ENCODE measurements around the gene LINC01488. TPM values are rescaled to one million over a fixed set of nuclear protein-coding genes. Genes with fewer than 3 reads are reported as not detected.

The LINC01488 gene
- total and polyA plus RNA-seq, 2 of the 13 experiments (the other 11 are each of a cell fraction or from before 2014, with no cell fraction given) = 0.26 to 0.58 TPM

GRCh38 chr11:69442807-69443137 is 38.7 kb upstream of the LINC01488 start (continued):
- TF ChIP-seq CSRNP2 (CRISPR knock-in tag; conservative IDR thresholded peaks at IDR 0.05; ENCODE audit: low read depth) (no peak), YY1 (IDR thresholded peaks at IDR 0.05; ENCODE audit: insufficient read depth, insufficient replicate concordance, low read depth, low read length) (no peak), TFAP4 (IDR thresholded peaks at IDR 0.05; ENCODE audit: borderline replicate concordance, low read depth) (no peak; the same call in 1 of the 2 replicates), ETV6 (CRISPR knock-in tag; conservative IDR thresholded peaks at IDR 0.05) (peak; percentile 77; the same call in 1 of the 2 replicates), YEATS2 (CRISPR knock-in tag; IDR thresholded peaks at IDR 0.05; ENCODE audit: borderline replicate concordance) (peak; percentile 37; the same call in 1 of the 2 replicates), MYNN (CRISPR knock-in tag; IDR thresholded peaks at IDR 0.05; ENCODE audit: low read depth) (peak; percentile 59; the same call in 1 of the 2 replicates), MATR3 (CRISPR knock-in tag; IDR thresholded peaks at IDR 0.05) (no peak), ZNF564 (CRISPR knock-in tag; IDR thresholded peaks at IDR 0.05) (no peak; the same call in 1 of the 2 replicates), ZNF687 (CRISPR knock-in tag; IDR thresholded peaks at IDR 0.05) (peak; percentile 100), ADNP (CRISPR knock-in tag; IDR thresholded peaks at IDR 0.05) (no peak), ZNF839 (CRISPR knock-in tag; IDR thresholded peaks at IDR 0.05; ENCODE audit: borderline replicate concordance) (no peak), PRDM15 (CRISPR knock-in tag; IDR thresholded peaks at IDR 0.05) (no peak), BATF2 (CRISPR knock-in tag; IDR thresholded peaks at IDR 0.05) (peak; percentile 64; the same call in 1 of the 2 replicates), TOE1 (CRISPR knock-in tag; IDR thresholded peaks at IDR 0.05) (no peak), ZNF337 (CRISPR knock-in tag; IDR thresholded peaks at IDR 0.05; ENCODE audit: borderline replicate concordance, low read depth) (no peak), RFX3 (CRISPR knock-in tag; IDR thresholded peaks at IDR 0.05) (no peak), FOXM1 (CRISPR knock-in tag; IDR thresholded peaks at IDR 0.05) (no peak), HCFC1 (IDR thresholded peaks at IDR 0.05; ENCODE audit: low read depth, low read length) (no peak), RARG (CRISPR knock-in tag; IDR thresholded peaks at IDR 0.05; ENCODE audit: low read depth) (no peak), RXRB (CRISPR knock-in tag; IDR thresholded peaks at IDR 0.05; ENCODE audit: borderline replicate concordance) (peak; percentile 91), ZNF264 (CRISPR knock-in tag; IDR thresholded peaks at IDR 0.05) (peak; percentile 92)
